GM12891 (cell line): ENCODE measurements around the gene RAB19.

ENCODE experiments used
- POLR2A ChIP-seq: IDR thresholded peaks from 2 replicates; pipeline ENCODE4 v1.6.1; 2011; ENCODE audit warnings: low read depth, low read length, control low read depth
- POLR2AphosphoS5 ChIP-seq: IDR thresholded peaks from 2 replicates; pipeline ENCODE4 v1.6.1; 2011; ENCODE audit warnings: low read depth, low read length, control low read depth
- POU2F2 ChIP-seq: IDR thresholded peaks from 2 replicates; pipeline ENCODE4 v1.6.1; 2011; ENCODE audit warnings: low read depth, mild to moderate bottlenecking, control low read depth, low read length, moderate library complexity

- TF ChIP-seq POLR2A (no peak), POU2F2 (no peak), POLR2AphosphoS5 (no peak)
These were observed 12.7 kb downstream of the RAB19 start for GRCh38 chr7:140416560-140416959.
